Measurements from ENCODE around the gene ZCCHC10.
"Not testable (repeated sequence)": the region's sequence is repeated elsewhere in the genome, so short reads cannot be mapped to it uniquely, and the experiment has no call there.

ZCCHC10 gene

DNA sequence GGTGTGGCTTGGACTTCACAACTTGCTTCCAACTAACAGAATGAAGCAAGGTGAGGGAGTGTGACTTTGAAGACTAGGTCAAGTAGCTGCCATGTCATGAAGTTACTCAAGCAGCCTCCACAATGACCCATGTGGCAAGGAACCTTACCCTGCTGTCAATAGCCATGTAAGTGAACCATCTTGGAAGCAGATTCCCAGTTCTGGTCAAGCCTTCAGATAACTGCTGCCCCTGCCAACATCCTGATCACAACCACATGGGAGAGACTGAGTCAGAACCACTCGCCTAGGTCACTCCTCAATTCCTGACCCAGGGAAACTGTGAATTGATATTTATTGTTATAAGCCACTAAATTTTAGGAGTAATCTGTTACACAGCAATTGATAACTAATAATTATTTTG, 10.9 kb downstream of the ZCCHC10 start:
- H3K9ac ChIP-seq (ENCODE audit: low read length in 2 of 2) = no peak overlapping the region
- H3K4me1 ChIP-seq (ENCODE audit: control insufficient read depth, insufficient read depth, low read length) = no peaks in the 10 kb centered on the region
- H3K27ac ChIP-seq (ENCODE audit: low read length) = no peak overlapping the region
- peaks cover 10 to 17% of the 10 kb centered on the region in 2 donors for H3K36me3 ChIP-seq (ENCODE audit: control insufficient read depth in 2 of 2, insufficient read depth in 2 of 2, low read length in 2 of 2)
- H3K9me3 ChIP-seq (ENCODE audit: control insufficient read depth in 2 of 2, low read length in 2 of 2) = no peaks in the 10 kb centered on the region
- H3K4me3 ChIP-seq (ENCODE audit: low read length in 2 of 2) = no peak overlapping the region
- H3K27me3 ChIP-seq (ENCODE audit: control insufficient read depth in 1 of 2, insufficient read depth in 2 of 2, low read length in 2 of 2) = no peaks in the 10 kb centered on the region

GRCh38 chr5:133008455-133008854, 17.9 kb downstream of the ZCCHC10 start:
- H3K27me3 ChIP-seq (ENCODE audit: control insufficient read depth in 1 of 2, insufficient read depth in 2 of 2, low read length in 2 of 2); H3K9ac ChIP-seq (ENCODE audit: low read length in 2 of 2); H3K27ac ChIP-seq (ENCODE audit: low read length); H3K36me3 ChIP-seq (ENCODE audit: control insufficient read depth in 2 of 2, insufficient read depth in 2 of 2, low read length in 2 of 2); H3K4me3 ChIP-seq (ENCODE audit: low read length in 2 of 2); H3K4me1 ChIP-seq (ENCODE audit: control insufficient read depth, insufficient read depth, low read length); H3K9me3 ChIP-seq (ENCODE audit: control insufficient read depth in 2 of 2, low read length in 2 of 2): not testable (repeated sequence)

DNA sequence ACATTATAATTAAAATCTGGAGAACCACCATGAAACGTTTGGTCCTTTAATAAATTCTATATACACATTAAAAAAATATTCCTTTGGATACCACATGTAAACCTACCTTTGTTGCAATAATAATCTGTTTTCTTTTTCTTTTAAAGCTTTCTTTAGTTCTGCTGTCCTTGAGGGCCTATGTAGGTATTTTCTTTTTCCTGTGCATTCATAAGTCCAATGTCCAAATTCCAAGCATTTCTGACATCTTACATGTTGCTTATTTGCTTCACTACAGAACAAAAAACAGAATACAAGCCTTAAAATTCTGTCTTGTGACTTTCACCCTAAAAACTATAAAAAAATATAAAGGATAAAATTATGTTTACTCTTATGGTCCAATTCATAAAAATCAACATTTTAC, 19.7 kb downstream of the ZCCHC10 start:
- H3K36me3 ChIP-seq (ENCODE audit: control insufficient read depth in 2 of 2, insufficient read depth in 2 of 2, low read length in 2 of 2) = peaks cover 4 to 5% of the 10 kb centered on the region in 2 donors
- H3K9me3 ChIP-seq (ENCODE audit: control insufficient read depth in 2 of 2, low read length in 2 of 2) = no peaks in the 10 kb centered on the region
- H3K9ac ChIP-seq (ENCODE audit: low read length in 2 of 2) = no peak overlapping the region
- no peak overlapping the region for H3K27ac ChIP-seq (ENCODE audit: low read length)
- no peaks in the 10 kb centered on the region for H3K27me3 ChIP-seq (ENCODE audit: control insufficient read depth in 1 of 2, insufficient read depth in 2 of 2, low read length in 2 of 2)
- H3K4me3 ChIP-seq (ENCODE audit: low read length in 2 of 2) = no peak overlapping the region
- no peaks in the 10 kb centered on the region for H3K4me1 ChIP-seq (ENCODE audit: control insufficient read depth, insufficient read depth, low read length)

GRCh38 chr5:132999246-132999645, 27.1 kb downstream of the ZCCHC10 start:
- Histone ChIP-seq H3K27me3 (ENCODE audit: control insufficient read depth in 1 of 2, insufficient read depth in 2 of 2, low read length in 2 of 2) (no peaks in the 10 kb centered on the region), H3K4me3 (ENCODE audit: low read length in 2 of 2) (no peak overlapping the region), H3K9ac (ENCODE audit: low read length in 2 of 2) (no peak overlapping the region), H3K9me3 (ENCODE audit: control insufficient read depth in 2 of 2, low read length in 2 of 2) (no peaks in the 10 kb centered on the region), H3K4me1 (ENCODE audit: control insufficient read depth, insufficient read depth, low read length) (no peaks in the 10 kb centered on the region), H3K27ac (ENCODE audit: low read length) (no peak overlapping the region), H3K36me3 (ENCODE audit: control insufficient read depth in 2 of 2, insufficient read depth in 2 of 2, low read length in 2 of 2) (peaks cover 3 to 5% of the 10 kb centered on the region in 2 donors)

GRCh38 chr5:132998556-132998955, 27.8 kb downstream of the ZCCHC10 start:
- H3K27ac ChIP-seq (ENCODE audit: low read length) = no peak overlapping the region
- no peak overlapping the region for H3K4me3 ChIP-seq (ENCODE audit: low read length in 2 of 2)
- no peak overlapping the region for H3K9ac ChIP-seq (ENCODE audit: low read length in 2 of 2)
- no peaks in the 10 kb centered on the region for H3K4me1 ChIP-seq (ENCODE audit: control insufficient read depth, insufficient read depth, low read length)
- H3K36me3 ChIP-seq (ENCODE audit: control insufficient read depth in 2 of 2, insufficient read depth in 2 of 2, low read length in 2 of 2) = peaks cover 3 to 5% of the 10 kb centered on the region in 2 donors
- no peaks in the 10 kb centered on the region for H3K27me3 ChIP-seq (ENCODE audit: control insufficient read depth in 1 of 2, insufficient read depth in 2 of 2, low read length in 2 of 2)
- no peaks in the 10 kb centered on the region for H3K9me3 ChIP-seq (ENCODE audit: control insufficient read depth in 2 of 2, low read length in 2 of 2)

GRCh38 chr5:132996307-132996706, 30.0 kb downstream of the ZCCHC10 start:
- H3K27me3 ChIP-seq (ENCODE audit: control insufficient read depth in 1 of 2, insufficient read depth in 2 of 2, low read length in 2 of 2) = no peaks in the 10 kb centered on the region
- no peak overlapping the region for H3K4me3 ChIP-seq (ENCODE audit: low read length in 2 of 2)
- H3K9ac ChIP-seq (ENCODE audit: low read length in 2 of 2) = no peak overlapping the region
- H3K36me3 ChIP-seq (ENCODE audit: control insufficient read depth in 2 of 2, insufficient read depth in 2 of 2, low read length in 2 of 2) = peaks cover 0 to 3% of the 10 kb centered on the region in 2 donors
- no peaks in the 10 kb centered on the region for H3K9me3 ChIP-seq (ENCODE audit: control insufficient read depth in 2 of 2, low read length in 2 of 2)
- H3K27ac ChIP-seq (ENCODE audit: low read length) = no peak overlapping the region
- no peaks in the 10 kb centered on the region for H3K4me1 ChIP-seq (ENCODE audit: control insufficient read depth, insufficient read depth, low read length)

DNA sequence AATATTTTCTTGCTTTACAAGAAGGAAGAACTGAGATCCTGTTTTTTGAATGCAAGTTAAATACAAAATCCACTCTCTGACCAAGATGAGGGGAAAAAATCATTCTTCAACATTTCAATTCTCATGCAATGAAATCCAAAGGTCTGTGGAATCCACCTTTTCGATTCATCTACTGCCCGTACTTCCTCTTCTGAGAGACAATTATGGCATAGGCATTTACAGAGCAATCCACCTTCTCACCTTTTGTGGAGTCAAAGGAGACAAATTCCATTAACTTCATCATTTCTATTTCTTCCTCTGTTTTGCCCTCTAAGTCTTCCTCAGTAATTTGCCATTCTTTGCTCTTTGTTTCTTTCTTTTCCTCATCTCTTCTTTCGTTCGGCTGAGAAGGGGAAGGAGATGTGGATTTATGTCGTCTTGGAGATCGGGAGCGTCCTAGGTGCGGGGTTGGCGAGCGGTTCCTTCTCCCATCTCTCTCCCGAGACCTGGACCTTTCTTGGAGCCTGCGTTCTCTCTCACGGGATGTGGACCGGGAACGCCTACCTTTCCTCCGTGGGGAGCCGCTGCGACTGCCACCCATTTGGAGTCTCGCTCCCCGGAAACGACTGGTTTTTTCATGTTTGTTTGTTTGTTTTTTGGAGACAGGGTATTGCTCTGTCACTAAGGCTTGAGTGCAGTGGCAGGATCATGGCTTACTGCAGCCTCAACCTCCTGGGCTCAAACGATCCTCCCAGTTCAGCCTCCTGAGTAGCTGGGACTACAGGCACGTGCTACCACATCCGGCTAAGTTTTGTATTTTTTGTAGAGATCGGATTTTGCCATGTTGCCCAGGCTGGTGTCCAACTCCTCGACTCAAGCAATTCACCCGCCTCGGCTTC, 38.6 kb downstream of the ZCCHC10 start:
- Histone ChIP-seq H3K9ac (ENCODE audit: low read length in 2 of 2) (no peak overlapping the region), H3K27me3 (ENCODE audit: control insufficient read depth in 1 of 2, insufficient read depth in 2 of 2, low read length in 2 of 2) (no peaks in the 10 kb centered on the region), H3K9me3 (ENCODE audit: control insufficient read depth in 2 of 2, low read length in 2 of 2) (no peaks in the 10 kb centered on the region), H3K4me3 (ENCODE audit: low read length in 2 of 2) (no peak overlapping the region), H3K27ac (ENCODE audit: low read length) (no peak overlapping the region), H3K36me3 (ENCODE audit: control insufficient read depth in 2 of 2, insufficient read depth in 2 of 2, low read length in 2 of 2) (no peaks in the 10 kb centered on the region), H3K4me1 (ENCODE audit: control insufficient read depth, insufficient read depth, low read length) (no peaks in the 10 kb centered on the region)

DNA sequence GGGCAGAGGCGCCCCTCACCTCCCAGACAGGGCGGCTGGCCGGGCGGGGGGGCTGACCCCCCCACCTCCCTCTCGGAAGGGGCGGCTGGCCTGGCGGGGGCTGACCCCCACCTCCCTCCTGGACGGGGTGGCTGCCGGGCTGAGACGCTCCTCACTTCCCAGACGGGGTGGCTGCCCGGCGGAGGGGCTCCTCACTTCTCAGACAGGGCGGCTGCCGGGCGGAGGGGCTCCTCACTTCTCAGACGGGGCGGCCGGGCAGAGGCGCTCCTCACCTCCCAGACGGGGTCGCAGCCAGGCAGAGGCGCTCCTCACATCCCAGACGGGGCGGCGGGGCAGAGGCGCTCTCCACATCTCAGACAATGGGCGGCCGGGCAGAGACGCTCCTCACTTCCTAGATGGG, 43.4 kb downstream of the ZCCHC10 start:
- not testable (repeated sequence) for H3K4me1 ChIP-seq (ENCODE audit: control insufficient read depth, insufficient read depth, low read length); H3K4me3 ChIP-seq (ENCODE audit: low read length in 2 of 2); H3K27me3 ChIP-seq (ENCODE audit: control insufficient read depth in 1 of 2, insufficient read depth in 2 of 2, low read length in 2 of 2); H3K36me3 ChIP-seq (ENCODE audit: control insufficient read depth in 2 of 2, insufficient read depth in 2 of 2, low read length in 2 of 2); H3K9ac ChIP-seq (ENCODE audit: low read length in 2 of 2); H3K27ac ChIP-seq (ENCODE audit: low read length); H3K9me3 ChIP-seq (ENCODE audit: control insufficient read depth in 2 of 2, low read length in 2 of 2)

DNA sequence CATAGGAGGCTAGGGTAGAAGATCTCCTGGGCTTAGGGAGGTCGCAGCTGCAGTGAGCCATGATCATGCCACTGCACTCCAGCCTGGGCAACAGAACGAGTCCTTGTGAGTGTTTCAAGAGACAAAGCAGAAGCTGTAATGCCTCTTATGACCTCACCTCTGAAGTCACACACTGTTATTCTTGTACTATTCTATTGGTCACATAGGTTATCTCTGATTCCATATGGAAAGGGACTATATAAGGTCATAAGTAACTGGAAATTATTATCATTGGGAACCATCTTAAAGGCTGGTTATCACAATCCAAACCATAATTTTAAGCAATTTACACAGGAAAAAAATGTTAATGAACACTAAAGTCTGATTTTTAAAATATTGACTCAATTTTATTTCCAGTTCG, 45.1 kb downstream of the ZCCHC10 start:
- Histone ChIP-seq H3K9me3 (ENCODE audit: control insufficient read depth in 2 of 2, low read length in 2 of 2) (no peaks in the 10 kb centered on the region), H3K9ac (ENCODE audit: low read length in 2 of 2) (no peak overlapping the region), H3K4me1 (ENCODE audit: control insufficient read depth, insufficient read depth, low read length) (no peaks in the 10 kb centered on the region), H3K36me3 (ENCODE audit: control insufficient read depth in 2 of 2, insufficient read depth in 2 of 2, low read length in 2 of 2) (no peaks in the 10 kb centered on the region), H3K27ac (ENCODE audit: low read length) (no peak overlapping the region), H3K27me3 (ENCODE audit: control insufficient read depth in 1 of 2, insufficient read depth in 2 of 2, low read length in 2 of 2) (no peaks in the 10 kb centered on the region), H3K4me3 (ENCODE audit: low read length in 2 of 2) (no peak overlapping the region)

DNA sequence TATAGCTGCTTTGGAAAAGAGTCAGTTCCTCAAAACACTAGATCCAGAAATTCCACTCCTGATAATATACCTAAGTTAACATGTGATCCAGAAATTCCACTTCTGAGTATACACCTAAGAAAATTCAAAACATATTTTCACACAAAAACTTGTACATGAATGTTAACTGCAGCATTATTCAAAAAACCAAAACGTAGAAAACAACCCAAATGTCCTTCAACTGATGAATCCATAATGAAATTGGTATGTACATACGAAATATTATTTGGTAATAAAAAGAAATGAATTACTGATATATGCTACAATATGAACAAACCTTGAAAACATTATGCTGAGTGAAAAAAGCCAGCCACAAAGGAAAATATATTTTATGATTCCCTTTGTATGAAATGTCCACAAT, 46.4 kb downstream of the ZCCHC10 start:
- Histone ChIP-seq H3K9ac (ENCODE audit: low read length in 2 of 2) (no peak overlapping the region), H3K27ac (ENCODE audit: low read length) (no peak overlapping the region), H3K4me3 (ENCODE audit: low read length in 2 of 2) (no peak overlapping the region), H3K9me3 (ENCODE audit: control insufficient read depth in 2 of 2, low read length in 2 of 2) (no peaks in the 10 kb centered on the region), H3K4me1 (ENCODE audit: control insufficient read depth, insufficient read depth, low read length) (no peaks in the 10 kb centered on the region), H3K36me3 (ENCODE audit: control insufficient read depth in 2 of 2, insufficient read depth in 2 of 2, low read length in 2 of 2) (no peaks in the 10 kb centered on the region), H3K27me3 (ENCODE audit: control insufficient read depth in 1 of 2, insufficient read depth in 2 of 2, low read length in 2 of 2) (no peaks in the 10 kb centered on the region)

- Histone ChIP-seq H3K27me3 (ENCODE audit: control insufficient read depth in 1 of 2, insufficient read depth in 2 of 2, low read length in 2 of 2) (no peaks in the 10 kb centered on the region), H3K27ac (ENCODE audit: low read length) (no peak overlapping the region), H3K36me3 (ENCODE audit: control insufficient read depth in 2 of 2, insufficient read depth in 2 of 2, low read length in 2 of 2) (no peaks in the 10 kb centered on the region), H3K9ac (ENCODE audit: low read length in 2 of 2) (no peak overlapping the region), H3K4me1 (ENCODE audit: control insufficient read depth, insufficient read depth, low read length) (no peaks in the 10 kb centered on the region), H3K9me3 (ENCODE audit: control insufficient read depth in 2 of 2, low read length in 2 of 2) (no peaks in the 10 kb centered on the region), H3K4me3 (ENCODE audit: low read length in 2 of 2) (no peak overlapping the region)
Observed at GRCh38 chr5:132979367-132979940, 46.9 kb downstream of the ZCCHC10 start.
